ENCODE measurements around the gene MMP7. TPM values are rescaled to one million over a fixed set of nuclear protein-coding genes. Genes with fewer than 3 reads are reported as not detected.
A peak's percentile ranks its signal among the peaks of the same experiment; 100 is the strongest.

Gene MMP7
- total RNA-seq, 4 donors from 2014 or later, result not detected

GRCh38 chr11:102478673-102479299, 51.8 kb downstream of the MMP7 start:
- Histone ChIP-seq H3K36me3 (no peaks in the 10 kb centered on the region), H3K27me3 (no peaks in the 10 kb centered on the region), H3K9me3 (no peaks in the 10 kb centered on the region), H3K4me1 (peaks cover 13 to 57% (median 31%) of the 10 kb centered on the region in 4 donors), H3K27ac (peak overlapping the region in 2 of 4 donors; percentile 6 to 21), H3K4me3 (no peak overlapping the region)
- no peak for DNase-seq
- 46 to 67% methylated on average over 1 of the region's 1 CpG for WGBS, 2 donors (ENCODE audit: low coverage in 1 of 2)
- in situ Hi-C loops (cut with MboI; ENCODE audit: low pct_ligation_motif_present in 1 of 4, low pct_unique_long_range_greater_than_20kb in 1 of 4, low sequenced_read_pairs in 3 of 4), result loop anchor here in 2 of 4 donors (25.0 kb wide), 2 partner anchors 91 to 459 kb away; no protein-coding TSS in a partner anchor
- intact Hi-C loops (cut with DNase I; ENCODE audit: low total_unique reads), result no loop called here
- TF ChIP-seq POLR2AphosphoS5 (IDR thresholded peaks at IDR 0.05), result no peak
- TF ChIP-seq POLR2A (IDR thresholded peaks at IDR 0.05), result no peak
- no peak for TF ChIP-seq CTCF (IDR thresholded peaks at IDR 0.05)
- no peak for TF ChIP-seq EP300 (IDR thresholded peaks at IDR 0.05; ENCODE audit: low read depth)

- TF ChIP-seq POLR2A (IDR thresholded peaks at IDR 0.05), result peak; percentile 33
- TF ChIP-seq POLR2AphosphoS5 (IDR thresholded peaks at IDR 0.05), result peak in 1 of 3 donors; percentile 54
- no peak for TF ChIP-seq CTCF (IDR thresholded peaks at IDR 0.05)
Observed at GRCh38 chr11:102476812-102477211, 53.7 kb downstream of the MMP7 start.

GRCh38 chr11:102476069-102476468, 54.5 kb downstream of the MMP7 start:
- DNase-seq, result no peak
- no peak for TF ChIP-seq EP300 (IDR thresholded peaks at IDR 0.05; ENCODE audit: low read depth)
- no peak for TF ChIP-seq CTCF (IDR thresholded peaks at IDR 0.05)
- TF ChIP-seq POLR2A (IDR thresholded peaks at IDR 0.05), result no peak
- no peak for TF ChIP-seq POLR2AphosphoS5 (IDR thresholded peaks at IDR 0.05)
- no peaks in the 10 kb centered on the region for H3K9me3 ChIP-seq
- no peaks in the 10 kb centered on the region for H3K36me3 ChIP-seq
- intact Hi-C loops (cut with DNase I; ENCODE audit: low total_unique reads), result no loop called here
- H3K27me3 ChIP-seq, result no peaks in the 10 kb centered on the region
- peaks cover 21 to 67% (median 40%) of the 10 kb centered on the region in 4 donors for H3K4me1 ChIP-seq
- WGBS, 2 donors (ENCODE audit: low coverage in 1 of 2), result 73 to 85% methylated on average over 1 of the region's 1 CpG
- no peak overlapping the region for H3K4me3 ChIP-seq
- H3K27ac ChIP-seq, result peak overlapping the region; percentile 56 to 80 (median 68)
- in situ Hi-C loops (cut with MboI; ENCODE audit: low pct_ligation_motif_present in 1 of 4, low pct_unique_long_range_greater_than_20kb in 1 of 4, low sequenced_read_pairs in 3 of 4), result loop anchor here in 2 of 4 donors (25.0 kb wide), 2 partner anchors 89 to 461 kb away; no protein-coding TSS in a partner anchor

More at GRCh38 chr11:102476812-102477211, 53.7 kb downstream of the MMP7 start:
- Histone ChIP-seq H3K27ac (peak overlapping the region; percentile 56 to 80 (median 68)), H3K36me3 (no peaks in the 10 kb centered on the region), H3K4me3 (no peak overlapping the region), H3K4me1 (peaks cover 21 to 67% (median 40%) of the 10 kb centered on the region in 4 donors), H3K27me3 (no peaks in the 10 kb centered on the region), H3K9me3 (no peaks in the 10 kb centered on the region)
- intact Hi-C loops (cut with DNase I; ENCODE audit: low total_unique reads), result no loop called here
- peak; percentile 73 for DNase-seq
- in situ Hi-C loops (cut with MboI; ENCODE audit: low pct_ligation_motif_present in 1 of 4, low pct_unique_long_range_greater_than_20kb in 1 of 4, low sequenced_read_pairs in 3 of 4), result loop anchor here in 2 of 4 donors (25.0 kb wide), 2 partner anchors 90 to 460 kb away; no protein-coding TSS in a partner anchor
- WGBS, 2 donors (ENCODE audit: low coverage in 1 of 2), result 6 to 22% methylated on average over 1 of the region's 1 CpG

GRCh38 chr11:102473543-102473942, 57.0 kb downstream of the MMP7 start:
- TF ChIP-seq POLR2A (IDR thresholded peaks at IDR 0.05) (peak; percentile 36), CTCF (IDR thresholded peaks at IDR 0.05) (peak in 1 of 5 experiments; percentile 7), POLR2AphosphoS5 (IDR thresholded peaks at IDR 0.05) (peak in 2 of 3 donors; percentile 56 to 76), EP300 (IDR thresholded peaks at IDR 0.05; ENCODE audit: low read depth) (no peak)
- peaks cover 28 to 68% (median 42%) of the 10 kb centered on the region in 4 donors for H3K4me1 ChIP-seq
- peak; percentile 83 for DNase-seq
- H3K36me3 ChIP-seq, result no peaks in the 10 kb centered on the region
- no peaks in the 10 kb centered on the region for H3K27me3 ChIP-seq
- peak overlapping the region; percentile 62 to 80 (median 63) for H3K27ac ChIP-seq
- H3K9me3 ChIP-seq, result no peaks in the 10 kb centered on the region
- no peak overlapping the region for H3K4me3 ChIP-seq
- 45 to 68% methylated on average over 3 to 5 of the region's 5 CpGs for WGBS, 2 donors (ENCODE audit: low coverage in 1 of 2)
- in situ Hi-C loops (cut with MboI; ENCODE audit: low pct_ligation_motif_present in 1 of 4, low pct_unique_long_range_greater_than_20kb in 1 of 4, low sequenced_read_pairs in 3 of 4), result no loop called here
- intact Hi-C loops (cut with DNase I; ENCODE audit: low total_unique reads), result no loop called here
